Vagina (tissue), 2 donors: ENCODE results near the gene MICAL3.
"Not testable (repeated sequence)": the region's sequence is repeated elsewhere in the genome, so short reads cannot be mapped to it uniquely, and the experiment has no call there.

ENCODE experiments used
- POLR2A ChIP-seq, 2 donors: fragments of 450-650 bp; IDR thresholded peaks; one replicate each; pipeline ENCODE4 v1.6.1; 2017; ENCODE audit warnings: antibody characterized with exemption in 2 of 2, mild to moderate bottlenecking in 2 of 2, moderate library complexity in 2 of 2
- TF ChIP-seq, protein P1 (sequence below), 3 experiments: fragments of 450-650 bp in 2 of 3; fragments of 200-600 bp in 1 of 3; sonication (generic) in 1 of 3; IDR thresholded peaks; one replicate each; pipeline ENCODE4 v1.5.1; 2017 to 2019; ENCODE audit warnings: antibody characterized with exemption in 3 of 3, mild to moderate bottlenecking in 2 of 3, moderate library complexity in 2 of 3

DNA sequence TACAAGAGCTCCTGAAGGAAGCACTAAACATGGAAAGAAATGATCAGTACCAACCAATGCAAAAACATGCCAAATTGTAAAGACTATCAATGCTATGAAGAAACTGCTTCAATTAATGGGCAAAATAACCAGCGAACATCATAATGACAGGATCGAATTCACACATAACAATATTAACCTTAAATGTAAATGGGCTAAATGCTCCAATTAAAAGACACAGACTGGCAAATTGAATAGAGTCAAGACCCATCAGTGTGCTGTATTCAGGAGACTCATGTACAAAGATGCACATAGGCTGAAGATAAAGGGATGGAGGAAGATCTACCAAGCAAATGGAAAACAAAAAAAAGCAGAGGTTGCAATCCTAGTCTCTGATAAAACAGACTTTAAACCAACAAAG is 91.9 kb downstream of the MICAL3 start:
- TF ChIP-seq POLR2A (IDR thresholded peaks at IDR 0.05), result not testable (repeated sequence)
- TF ChIP-seq, protein P1, sequence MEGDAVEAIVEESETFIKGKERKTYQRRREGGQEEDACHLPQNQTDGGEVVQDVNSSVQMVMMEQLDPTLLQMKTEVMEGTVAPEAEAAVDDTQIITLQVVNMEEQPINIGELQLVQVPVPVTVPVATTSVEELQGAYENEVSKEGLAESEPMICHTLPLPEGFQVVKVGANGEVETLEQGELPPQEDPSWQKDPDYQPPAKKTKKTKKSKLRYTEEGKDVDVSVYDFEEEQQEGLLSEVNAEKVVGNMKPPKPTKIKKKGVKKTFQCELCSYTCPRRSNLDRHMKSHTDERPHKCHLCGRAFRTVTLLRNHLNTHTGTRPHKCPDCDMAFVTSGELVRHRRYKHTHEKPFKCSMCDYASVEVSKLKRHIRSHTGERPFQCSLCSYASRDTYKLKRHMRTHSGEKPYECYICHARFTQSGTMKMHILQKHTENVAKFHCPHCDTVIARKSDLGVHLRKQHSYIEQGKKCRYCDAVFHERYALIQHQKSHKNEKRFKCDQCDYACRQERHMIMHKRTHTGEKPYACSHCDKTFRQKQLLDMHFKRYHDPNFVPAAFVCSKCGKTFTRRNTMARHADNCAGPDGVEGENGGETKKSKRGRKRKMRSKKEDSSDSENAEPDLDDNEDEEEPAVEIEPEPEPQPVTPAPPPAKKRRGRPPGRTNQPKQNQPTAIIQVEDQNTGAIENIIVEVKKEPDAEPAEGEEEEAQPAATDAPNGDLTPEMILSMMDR (IDR thresholded peaks at IDR 0.05), result not testable (repeated sequence)
